ENCODE measurements around the gene MTA3. TPM values are rescaled to one million over a fixed set of nuclear protein-coding genes. Genes with fewer than 3 reads are reported as not detected.

MTA3 gene
- total RNA-seq, 1 donor from 2014 or later: 39.8 TPM

Other genes with a start within 250 kb of the MTA3 start
- gene COX7A2L, start 207.4 kb upstream of the MTA3 start, total RNA-seq: 73.4 and 79.8 TPM in 2 replicates
- gene KCNG3, start 74.7 kb upstream of the MTA3 start, total RNA-seq: 0.14 and 0.16 TPM in 2 replicates
- 1.1 and 1.3 TPM in 2 replicates for gene OXER1, start 195.5 kb downstream of the MTA3 start, total RNA-seq
- gene HAAO, start 224.0 kb downstream of the MTA3 start, total RNA-seq: 5.1 and 5.8 TPM in 2 replicates

Data from activated T-helper 2 cell treated with anti-CD3 and anti-CD28 coated beads, Interferon-gamma antibody, Interleukin-2, Interleukin-4, amounts not matched to agents 10 μg/mL and 5 μg/mL and 100 μg/mL, durations not matched to agents 14 hours and 24 hours and 36 hours (primary cell).